IMR-90 (cell line): ENCODE measurements around the gene GRHL3. TPM values are rescaled to one million over a fixed set of nuclear protein-coding genes. Genes with fewer than 3 reads are reported as not detected.

Experiments used
- ATAC-seq: fragments of 200-7000 bp; cut with Tn5 transposase; 2 replicates; pipeline ENCODE4 v1.9.1; 2020; ENCODE audit warnings: low read depth, mild to moderate bottlenecking, moderate library complexity
- BruUV-seq: library from RNA; stranded (reverse); fragments of 400-500 nt; replicated peaks from 2 replicates; lab custom pipeline; 2021; lab: Mats Ljungman, UMichigan
- CTCF ChIA-PET: fragments of 300-600 bp; formaldehyde crosslinking; extraction: SDS; loops from one replicate; lab custom pipeline; 2021; ENCODE audit warnings: antibody characterized with exemption; lab: Yijun Ruan, JAX
- POLR2A ChIA-PET: fragments of 300-600 bp; sonication (Branson Sonifier 250); formaldehyde crosslinking; loops from one replicate; lab custom pipeline; 2022; ENCODE audit warnings: antibody characterized with exemption; ENCODE audit not compliant: unreplicated experiment; lab: Charles Lee
- DNase-seq: peaks from one replicate; pipeline ENCODE4 v3.0.0; 2013
- H2AFZ ChIP-seq: replicated peaks from 2 replicates; pipeline ENCODE3; 2013; ENCODE audit warnings: low read length, mild to moderate bottlenecking; ENCODE audit not compliant: poor library complexity
- H2AK5ac ChIP-seq: 2 replicates; pipeline ENCODE4 v1.6.1; 2013; ENCODE audit warnings: low read depth, low read length, inconsistent platforms
- H2AK9ac ChIP-seq: replicated peaks from 2 replicates; pipeline ENCODE3; 2013; ENCODE audit warnings: mild to moderate bottlenecking, low read depth, low read length, moderate library complexity; ENCODE audit not compliant: poor library complexity
- H2BK120ac ChIP-seq: 2 replicates; pipeline ENCODE4 v1.6.1; 2013; ENCODE audit warnings: low read depth, low read length, inconsistent platforms
- H2BK15ac ChIP-seq: 3 replicates; pipeline ENCODE4 v1.6.1; 2013; ENCODE audit warnings: low read depth, low read length, inconsistent platforms
- H2BK20ac ChIP-seq: 2 replicates; pipeline ENCODE4 v1.6.1; 2013; ENCODE audit warnings: low read depth, mild to moderate bottlenecking, inconsistent platforms, low read length, moderate library complexity
- H2BK5ac ChIP-seq: 2 replicates; pipeline ENCODE4 v1.6.1; 2013; ENCODE audit warnings: mild to moderate bottlenecking, low read depth, low read length, inconsistent platforms; ENCODE audit not compliant: poor library complexity, severe bottlenecking
- H3K14ac ChIP-seq: replicated peaks from 2 replicates; pipeline ENCODE4 v1.6.1; 2013; ENCODE audit warnings: low read depth, low read length, inconsistent platforms
- H3K18ac ChIP-seq: 2 replicates; pipeline ENCODE4 v1.6.1; 2013; ENCODE audit warnings: low read depth, low read length, control low read depth
- H3K23ac ChIP-seq: 2 replicates; pipeline ENCODE4 v1.6.1; 2013; ENCODE audit warnings: low read depth, low read length, inconsistent platforms
- H3K27ac ChIP-seq: 2 replicates; pipeline ENCODE4 v1.5.1; 2013; ENCODE audit warnings: mild to moderate bottlenecking, control low read depth, low read length; ENCODE audit not compliant: insufficient read depth
- H3K27me3 ChIP-seq: 2 replicates; pipeline ENCODE4 v1.6.1; 2013; ENCODE audit warnings: low read length; ENCODE audit not compliant: control insufficient read depth, insufficient read depth
- H3K36me3 ChIP-seq: 2 replicates; pipeline ENCODE4 v1.6.1; 2013; ENCODE audit warnings: low read length, mixed read lengths; ENCODE audit not compliant: control insufficient read depth, insufficient read depth
- H3K4ac ChIP-seq: 2 replicates; pipeline ENCODE4 v1.6.1; 2013; ENCODE audit warnings: low read depth, low read length, inconsistent platforms
- H3K4me1 ChIP-seq: 2 replicates; pipeline ENCODE4 v1.6.1; 2013; ENCODE audit warnings: low read length, mixed read lengths; ENCODE audit not compliant: control insufficient read depth, insufficient read depth
- H3K4me2 ChIP-seq: 2 replicates; pipeline ENCODE4 v1.6.1; 2013; ENCODE audit warnings: low read depth, mild to moderate bottlenecking, control low read depth, low read length, moderate library complexity
- H3K4me3 ChIP-seq: 2 replicates; pipeline ENCODE4 v1.5.1; 2013; ENCODE audit warnings: low read depth, mild to moderate bottlenecking, control low read depth, low read length, moderate library complexity; ENCODE audit not compliant: insufficient read depth
- H3K56ac ChIP-seq: 2 replicates; pipeline ENCODE4 v1.6.1; 2013; ENCODE audit warnings: low read length, inconsistent platforms; ENCODE audit not compliant: insufficient read depth; ENCODE audit errors: extremely low read depth
- H3K79me1 ChIP-seq, 2 experiments: 2 replicates each; pipeline ENCODE4 v1.6.1; 2013; ENCODE audit warnings: low read length in 2 of 2, inconsistent platforms in 1 of 2, low read depth in 1 of 2
- H3K9ac ChIP-seq: 2 replicates; pipeline ENCODE4 v1.6.1; 2013; ENCODE audit warnings: low read depth, low read length, control low read depth
- H3K9me1 ChIP-seq: 2 replicates; pipeline ENCODE4 v1.6.1; 2013; ENCODE audit warnings: low read length, inconsistent platforms; ENCODE audit not compliant: insufficient read depth
- H3K9me3 ChIP-seq: 2 replicates; pipeline ENCODE4 v1.6.1; 2013; ENCODE audit warnings: low read length; ENCODE audit not compliant: control insufficient read depth, insufficient read depth
- H4K20me1 ChIP-seq: 2 replicates; pipeline ENCODE4 v1.6.1; 2013; ENCODE audit warnings: low read length, inconsistent platforms; ENCODE audit not compliant: insufficient read depth
- H4K5ac ChIP-seq: 2 replicates; pipeline ENCODE4 v1.6.1; 2013; ENCODE audit warnings: mild to moderate bottlenecking, low read depth, low read length, control low read depth
- H4K8ac ChIP-seq, 2 experiments: 2 replicates each; pipeline ENCODE4 v1.6.1; 2013; ENCODE audit warnings: low read depth in 2 of 2, low read length in 2 of 2, control low read depth in 1 of 2, inconsistent platforms in 1 of 2
- H4K91ac ChIP-seq: 2 replicates; pipeline ENCODE4 v1.6.1; 2013; ENCODE audit warnings: low read depth, low read length, inconsistent platforms; ENCODE audit not compliant: insufficient read depth
- WGBS, 2 experiments: methylation state at CpG; one replicate each; pipeline versions ENCODE4 v1.1.5 to v1.1.7; 2013; ENCODE audit warnings: missing lambda C conversion rate in 2 of 2; ENCODE audit not compliant: insufficient read length in 1 of 2; ENCODE audit errors: extremely low coverage in 2 of 2; 5-methylcytosine and 5-hydroxymethylcytosine counted together
- dilution Hi-C: fragments of 300-500 bp; cut with HindIII; formaldehyde crosslinking; loops from one replicate; pipeline ENCODE4 v1.14.3; 2018; ENCODE audit warnings: low sequenced_read_pairs; ENCODE audit not compliant: unreplicated experiment
- in situ Hi-C: fragments of 300-500 bp; cut with MboI; formaldehyde crosslinking; loops from 3 replicates; pipeline ENCODE4 v1.14.3; 2019; ENCODE audit warnings: low sequenced_read_pairs, inconsistent platforms, mixed read lengths
- intact Hi-C: fragments of 100-400 bp; cut with micrococcal nuclease; formaldehyde crosslinking; loops from 2 replicates; pipeline ENCODE4 v1.10.0; 2022
- polyA plus RNA-seq, 3 experiments: library from polyadenylated mRNA; depleted of rRNA; stranded (reverse); fragments of >200 nt; gene quantifications; 2 replicates each; pipeline ENCODE4 v1.2.3, GENCODE V29; 2012; ENCODE audit warnings: low replicate concordance in 1 of 3
- total RNA-seq: library from RNA; depleted of rRNA; stranded (reverse); fragments of >200 nt; gene quantifications from 2 replicates; pipeline ENCODE4 v1.2.3, GENCODE V29; 2012
- TF ChIP-seq, protein P1 (sequence below): conservative IDR thresholded peaks from 2 replicates; pipeline ENCODE4 v1.5.1; 2012; ENCODE audit warnings: mild to moderate bottlenecking, low read depth, low read length, improper control_type of control experiment

Gene GRHL3
- total and polyA plus RNA-seq, 2 of the 4 experiments (the other 2 are of a cell fraction): not detected

DNA sequence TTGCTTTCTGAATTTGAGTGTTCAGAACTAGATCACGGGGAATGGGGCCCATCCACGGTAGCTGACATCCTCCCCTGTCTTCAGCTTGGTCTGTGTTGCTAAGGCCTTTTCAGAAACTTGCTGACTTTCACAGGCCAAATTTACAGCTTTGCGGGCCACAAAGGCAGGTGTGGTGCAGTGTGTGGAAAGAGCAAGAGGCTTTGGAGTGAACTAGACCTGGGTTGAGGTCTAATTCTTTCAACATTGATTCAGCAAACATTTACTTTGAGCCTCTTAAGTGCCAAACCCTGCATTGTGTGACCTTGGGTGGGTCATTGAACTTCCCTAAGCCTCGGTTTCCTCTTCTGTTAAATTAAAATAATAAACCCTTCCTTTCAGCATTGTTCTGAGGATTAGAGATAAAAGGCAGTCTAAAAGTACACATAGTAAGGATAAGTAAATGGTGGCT is 70.1 kb downstream of the GRHL3 start:
- no peak for DNase-seq
- H2AK5ac ChIP-seq: no peak overlapping the region
- no peaks in the 10 kb centered on the region for H3K27me3 ChIP-seq
- no peak overlapping the region for H3K18ac ChIP-seq
- TF ChIP-seq, protein P1, sequence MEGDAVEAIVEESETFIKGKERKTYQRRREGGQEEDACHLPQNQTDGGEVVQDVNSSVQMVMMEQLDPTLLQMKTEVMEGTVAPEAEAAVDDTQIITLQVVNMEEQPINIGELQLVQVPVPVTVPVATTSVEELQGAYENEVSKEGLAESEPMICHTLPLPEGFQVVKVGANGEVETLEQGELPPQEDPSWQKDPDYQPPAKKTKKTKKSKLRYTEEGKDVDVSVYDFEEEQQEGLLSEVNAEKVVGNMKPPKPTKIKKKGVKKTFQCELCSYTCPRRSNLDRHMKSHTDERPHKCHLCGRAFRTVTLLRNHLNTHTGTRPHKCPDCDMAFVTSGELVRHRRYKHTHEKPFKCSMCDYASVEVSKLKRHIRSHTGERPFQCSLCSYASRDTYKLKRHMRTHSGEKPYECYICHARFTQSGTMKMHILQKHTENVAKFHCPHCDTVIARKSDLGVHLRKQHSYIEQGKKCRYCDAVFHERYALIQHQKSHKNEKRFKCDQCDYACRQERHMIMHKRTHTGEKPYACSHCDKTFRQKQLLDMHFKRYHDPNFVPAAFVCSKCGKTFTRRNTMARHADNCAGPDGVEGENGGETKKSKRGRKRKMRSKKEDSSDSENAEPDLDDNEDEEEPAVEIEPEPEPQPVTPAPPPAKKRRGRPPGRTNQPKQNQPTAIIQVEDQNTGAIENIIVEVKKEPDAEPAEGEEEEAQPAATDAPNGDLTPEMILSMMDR: no peak
- no peak overlapping the region for H2AFZ ChIP-seq
- H3K14ac ChIP-seq: no peak overlapping the region
- dilution Hi-C loops (no loop called here), in situ Hi-C loops (no loop called here), intact Hi-C loops (loop anchor here (10.0 kb wide), 1 partner anchor 94 kb away; no protein-coding TSS in a partner anchor)
- peaks cover 16% of the 10 kb centered on the region for H3K9me1 ChIP-seq
- no peak overlapping the region for H4K5ac ChIP-seq
- H3K4me1 ChIP-seq: peaks cover 15% of the 10 kb centered on the region
- no peak overlapping the region for H2BK15ac ChIP-seq
- no peak overlapping the region for H4K8ac ChIP-seq
- H4K20me1 ChIP-seq: peaks cover 4% of the 10 kb centered on the region; the same call in 1 of the 2 replicates
- no peak overlapping the region for H3K4me3 ChIP-seq
- H3K9me3 ChIP-seq: no peaks in the 10 kb centered on the region
- no TSS peak for BruUV-seq
- no peak overlapping the region for H2BK20ac ChIP-seq
- H3K4me2 ChIP-seq: no peak overlapping the region
- H3K23ac ChIP-seq: no peak overlapping the region
- WGBS, 2 experiments: 100% methylated on average over 2 of the region's 4 CpGs; no CpG with 5 or more reads in 1 of the 2 experiments
- ChIA-PET POLR2A (no interaction called here), CTCF (no interaction called here)
- no peak overlapping the region for H2BK5ac ChIP-seq
- no peak overlapping the region for H3K27ac ChIP-seq
- no peak overlapping the region for H2BK120ac ChIP-seq
- H2AK9ac ChIP-seq: no peak overlapping the region
- no peak overlapping the region for H3K56ac ChIP-seq
- H3K4ac ChIP-seq: no peak overlapping the region
- no peak overlapping the region for H4K91ac ChIP-seq
- peaks cover 0 to 31% of the 10 kb centered on the region in 2 experiments; a peak in 1 of 4 replicates for H3K79me1 ChIP-seq
- no peak overlapping the region for H3K9ac ChIP-seq
- no peak for ATAC-seq
- no peaks in the 10 kb centered on the region for H3K36me3 ChIP-seq
